Neural cell (in vitro differentiated cells): ENCODE measurements around the gene CNGA1. TPM values are rescaled to one million over a fixed set of nuclear protein-coding genes. Genes with fewer than 3 reads are reported as not detected.

Experiments used
- H2AFZ ChIP-seq: fragments of 200-600, 300-800 bp; sonication (generic), shearing (Covaris generic); 2 replicates; pipeline ENCODE4 v1.6.0; 2014; ENCODE audit warnings: low read depth, mild to moderate bottlenecking, antibody characterized with exemption, low read length, moderate library complexity
- H3F3A ChIP-seq: fragments of 200-600 bp; shearing (Covaris generic); 2 replicates; pipeline ENCODE4 v1.6.1; 2016; ENCODE audit warnings: mild to moderate bottlenecking, moderate library complexity, mixed read lengths, antibody characterized with exemption, low read length; ENCODE audit not compliant: insufficient read depth, poor library complexity, severe bottlenecking
- H3K27ac ChIP-seq: fragments of 200-600, 300-800 bp; sonication (generic), shearing (Covaris generic); 2 replicates; pipeline ENCODE4 v1.5.1; 2014; ENCODE audit warnings: mild to moderate bottlenecking, low read length, moderate library complexity
- H3K27me3 ChIP-seq: fragments of 300-800, 200-600 bp; sonication (generic), shearing (Covaris generic); 2 replicates; pipeline ENCODE4 v1.6.0; 2014; ENCODE audit warnings: mild to moderate bottlenecking, low read depth, low read length, moderate library complexity; ENCODE audit not compliant: insufficient read depth
- H3K36me3 ChIP-seq: fragments of 300-800, 200-600 bp; sonication (generic), shearing (Covaris generic); 2 replicates; pipeline ENCODE4 v1.5.1; 2014; ENCODE audit warnings: mild to moderate bottlenecking, antibody characterized with exemption, low read length, moderate library complexity; ENCODE audit not compliant: insufficient read depth
- H3K4me2 ChIP-seq: fragments of 300-800, 200-600 bp; sonication (generic), shearing (Covaris generic); 2 replicates; pipeline ENCODE4 v1.6.0; 2014; ENCODE audit warnings: mild to moderate bottlenecking, low read length
- H3K4me3 ChIP-seq: fragments of 300-800, 200-600 bp; sonication (generic), shearing (Covaris generic); 2 replicates; pipeline ENCODE4 v1.5.1; 2014; ENCODE audit warnings: mild to moderate bottlenecking, low read length, moderate library complexity
- H3K79me2 ChIP-seq: fragments of 200-600 bp; shearing (Covaris generic); replicated peaks from 2 replicates; pipeline ENCODE4 v1.6.0; 2014; ENCODE audit warnings: mild to moderate bottlenecking, low read length, moderate library complexity; ENCODE audit not compliant: insufficient read depth
- H3K9ac ChIP-seq: fragments of 300-800, 200-600 bp; sonication (generic), shearing (Covaris generic); 2 replicates; pipeline ENCODE4 v1.6.1; 2016; ENCODE audit warnings: mild to moderate bottlenecking, low read length, mixed read lengths
- H3K9me2 ChIP-seq: fragments of 200-600 bp; shearing (Covaris generic); 2 replicates; pipeline ENCODE4 v1.6.1; 2016; ENCODE audit warnings: mild to moderate bottlenecking, low read length, mixed read lengths; ENCODE audit not compliant: insufficient read depth
- H3K9me3 ChIP-seq: fragments of 200-600, 300-800 bp; sonication (generic), shearing (Covaris generic); 2 replicates; pipeline ENCODE4 v1.6.1; 2016; ENCODE audit warnings: mild to moderate bottlenecking, mixed run types, low read length, moderate library complexity, mixed read lengths
- H4K20me1 ChIP-seq: fragments of 200-600 bp; shearing (Covaris generic); 2 replicates; pipeline ENCODE4 v1.6.1; 2016; ENCODE audit warnings: mild to moderate bottlenecking, mixed run types; ENCODE audit not compliant: insufficient read depth
- EP300 ChIP-seq: fragments of 450-650 bp; conservative IDR thresholded peaks from 2 replicates; pipeline ENCODE4 v1.6.1; 2014; ENCODE audit warnings: antibody characterized with exemption, mild to moderate bottlenecking, moderate library complexity; ENCODE audit not compliant: poor library complexity, severe bottlenecking
- EZH2 ChIP-seq: fragments of 200-600, 300-800 bp; shearing (Covaris generic), sonication (generic); IDR thresholded peaks from 2 replicates; pipeline ENCODE4 v1.6.1; 2014; ENCODE audit warnings: antibody characterized with exemption, low read length, borderline replicate concordance, mild to moderate bottlenecking; ENCODE audit not compliant: insufficient read depth, poor library complexity, severe bottlenecking
- MXI1 ChIP-seq: fragments of 450-650 bp; conservative IDR thresholded peaks from 2 replicates; pipeline ENCODE4 v1.6.1; 2014; ENCODE audit warnings: antibody characterized with exemption, mild to moderate bottlenecking; ENCODE audit not compliant: poor library complexity, severe bottlenecking
- POLR2AphosphoS5 ChIP-seq: IDR thresholded peaks from 2 replicates; pipeline ENCODE4 v1.6.1; 2012
- RAD21 ChIP-seq: fragments of 450-650 bp; conservative IDR thresholded peaks from 2 replicates; pipeline ENCODE4 v1.6.1; 2014; ENCODE audit warnings: antibody characterized with exemption, mild to moderate bottlenecking, moderate library complexity
- SMC3 ChIP-seq: fragments of 450-650 bp; conservative IDR thresholded peaks from 2 replicates; pipeline ENCODE4 v1.6.1; 2014; ENCODE audit warnings: antibody characterized with exemption, mild to moderate bottlenecking, moderate library complexity; ENCODE audit not compliant: poor library complexity
- TAF1 ChIP-seq: IDR thresholded peaks from 2 replicates; pipeline ENCODE4 v1.6.1; 2012; ENCODE audit warnings: low read depth
- polyA minus RNA-seq: library from RNA; depleted of rRNA, polyadenylated mRNA; stranded (reverse); fragments of >200 nt; gene quantifications from 2 replicates; pipeline ENCODE4 v1.2.3, GENCODE V29; 2014
- polyA plus RNA-seq: library from polyadenylated mRNA; depleted of rRNA; stranded (reverse); fragments of >200 nt; gene quantifications from 2 replicates; pipeline ENCODE4 v1.2.3, GENCODE V29; 2014
- TF ChIP-seq, protein P1 (sequence below): fragments of 450-650 bp; IDR thresholded peaks from 2 replicates; pipeline ENCODE4 v1.5.1; 2014; ENCODE audit warnings: antibody characterized with exemption, mild to moderate bottlenecking, moderate library complexity; ENCODE audit not compliant: poor library complexity, severe bottlenecking
- TF ChIP-seq, protein P2 (sequence below): IDR thresholded peaks from 2 replicates; pipeline ENCODE4 v1.6.1; 2012; ENCODE audit warnings: borderline replicate concordance

Gene CNGA1
- polyA plus RNA-seq (not detected in 2 replicates), polyA minus RNA-seq (not detected in 2 replicates)

DNA sequence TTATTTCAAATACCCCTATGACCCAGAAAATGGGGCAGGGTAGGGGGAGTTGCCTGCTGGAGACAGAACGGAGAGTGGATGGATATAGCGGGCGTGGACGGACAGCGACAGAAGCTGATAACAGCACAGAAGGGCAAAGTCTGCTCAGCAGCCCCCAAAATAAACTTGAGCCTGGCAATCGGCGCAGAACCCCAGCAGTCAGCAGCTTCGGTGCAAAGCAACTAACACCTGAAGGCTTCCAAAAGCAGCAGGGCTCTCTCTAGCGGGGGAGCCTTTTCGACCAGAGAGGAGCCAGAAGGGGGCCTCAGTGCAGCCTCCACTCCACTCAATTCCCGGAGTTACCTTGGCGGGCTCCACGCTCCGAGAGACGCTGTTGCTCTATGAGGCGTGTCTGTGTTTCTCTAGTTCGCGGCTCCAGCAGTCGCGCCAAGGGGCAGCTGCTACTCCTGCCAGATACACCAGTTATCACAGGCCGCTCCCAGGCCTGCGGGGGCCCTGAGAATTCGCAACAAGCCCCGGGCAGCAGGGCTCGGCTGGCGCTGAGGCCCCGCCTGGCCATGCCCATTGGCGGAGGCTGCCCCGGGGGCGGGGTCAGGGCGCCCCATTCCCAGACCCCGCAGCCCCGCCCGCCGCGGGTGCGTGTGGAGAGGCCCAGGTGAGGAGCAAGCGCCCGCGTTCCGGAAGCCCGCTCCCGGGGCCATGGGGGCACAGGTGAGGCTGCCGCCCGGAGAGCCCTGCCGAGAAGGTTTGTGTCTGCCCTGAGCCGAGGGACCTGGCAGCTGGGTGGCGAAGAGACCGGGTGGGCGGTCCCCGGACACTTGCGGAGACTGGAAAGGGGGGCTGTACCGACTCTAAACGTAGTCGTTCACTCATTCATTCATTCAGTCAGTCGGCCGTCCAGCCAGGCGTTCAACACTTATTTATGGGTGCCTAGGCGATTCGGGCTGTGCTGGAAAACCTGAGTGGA, at the start of gene CNGA1, which contains the start of gene NIPAL1:
Gene CNGA1 (minus strand): TSS at position 541 of the 967 bp plus-strand sequence. CDS start 63,992 bp downstream, outside the sequence.
Gene NIPAL1 (plus strand): TSS at position 632 of the 967 bp plus-strand sequence. CDS start 68 bp downstream, at position 700.
- peaks cover 32% of the 10 kb centered on the region for H3K27me3 ChIP-seq
- no peaks in the 10 kb centered on the region for H3F3A ChIP-seq
- no peaks in the 10 kb centered on the region for H4K20me1 ChIP-seq
- no peaks in the 10 kb centered on the region for H3K9me3 ChIP-seq
- peak within 1 kb of the TSS; percentile 91 for H3K4me2 ChIP-seq
- TF ChIP-seq SMC3: peak; percentile 31
- TF ChIP-seq MXI1: peak; percentile 35
- TF ChIP-seq EP300: no peak
- TF ChIP-seq TAF1: no peak
- peak; percentile 16 for TF ChIP-seq RAD21
- TF ChIP-seq, protein P1, sequence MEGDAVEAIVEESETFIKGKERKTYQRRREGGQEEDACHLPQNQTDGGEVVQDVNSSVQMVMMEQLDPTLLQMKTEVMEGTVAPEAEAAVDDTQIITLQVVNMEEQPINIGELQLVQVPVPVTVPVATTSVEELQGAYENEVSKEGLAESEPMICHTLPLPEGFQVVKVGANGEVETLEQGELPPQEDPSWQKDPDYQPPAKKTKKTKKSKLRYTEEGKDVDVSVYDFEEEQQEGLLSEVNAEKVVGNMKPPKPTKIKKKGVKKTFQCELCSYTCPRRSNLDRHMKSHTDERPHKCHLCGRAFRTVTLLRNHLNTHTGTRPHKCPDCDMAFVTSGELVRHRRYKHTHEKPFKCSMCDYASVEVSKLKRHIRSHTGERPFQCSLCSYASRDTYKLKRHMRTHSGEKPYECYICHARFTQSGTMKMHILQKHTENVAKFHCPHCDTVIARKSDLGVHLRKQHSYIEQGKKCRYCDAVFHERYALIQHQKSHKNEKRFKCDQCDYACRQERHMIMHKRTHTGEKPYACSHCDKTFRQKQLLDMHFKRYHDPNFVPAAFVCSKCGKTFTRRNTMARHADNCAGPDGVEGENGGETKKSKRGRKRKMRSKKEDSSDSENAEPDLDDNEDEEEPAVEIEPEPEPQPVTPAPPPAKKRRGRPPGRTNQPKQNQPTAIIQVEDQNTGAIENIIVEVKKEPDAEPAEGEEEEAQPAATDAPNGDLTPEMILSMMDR: peak; percentile 57
- TF ChIP-seq POLR2AphosphoS5: no peak
- TF ChIP-seq EZH2: no peak
- TF ChIP-seq, protein P2, sequence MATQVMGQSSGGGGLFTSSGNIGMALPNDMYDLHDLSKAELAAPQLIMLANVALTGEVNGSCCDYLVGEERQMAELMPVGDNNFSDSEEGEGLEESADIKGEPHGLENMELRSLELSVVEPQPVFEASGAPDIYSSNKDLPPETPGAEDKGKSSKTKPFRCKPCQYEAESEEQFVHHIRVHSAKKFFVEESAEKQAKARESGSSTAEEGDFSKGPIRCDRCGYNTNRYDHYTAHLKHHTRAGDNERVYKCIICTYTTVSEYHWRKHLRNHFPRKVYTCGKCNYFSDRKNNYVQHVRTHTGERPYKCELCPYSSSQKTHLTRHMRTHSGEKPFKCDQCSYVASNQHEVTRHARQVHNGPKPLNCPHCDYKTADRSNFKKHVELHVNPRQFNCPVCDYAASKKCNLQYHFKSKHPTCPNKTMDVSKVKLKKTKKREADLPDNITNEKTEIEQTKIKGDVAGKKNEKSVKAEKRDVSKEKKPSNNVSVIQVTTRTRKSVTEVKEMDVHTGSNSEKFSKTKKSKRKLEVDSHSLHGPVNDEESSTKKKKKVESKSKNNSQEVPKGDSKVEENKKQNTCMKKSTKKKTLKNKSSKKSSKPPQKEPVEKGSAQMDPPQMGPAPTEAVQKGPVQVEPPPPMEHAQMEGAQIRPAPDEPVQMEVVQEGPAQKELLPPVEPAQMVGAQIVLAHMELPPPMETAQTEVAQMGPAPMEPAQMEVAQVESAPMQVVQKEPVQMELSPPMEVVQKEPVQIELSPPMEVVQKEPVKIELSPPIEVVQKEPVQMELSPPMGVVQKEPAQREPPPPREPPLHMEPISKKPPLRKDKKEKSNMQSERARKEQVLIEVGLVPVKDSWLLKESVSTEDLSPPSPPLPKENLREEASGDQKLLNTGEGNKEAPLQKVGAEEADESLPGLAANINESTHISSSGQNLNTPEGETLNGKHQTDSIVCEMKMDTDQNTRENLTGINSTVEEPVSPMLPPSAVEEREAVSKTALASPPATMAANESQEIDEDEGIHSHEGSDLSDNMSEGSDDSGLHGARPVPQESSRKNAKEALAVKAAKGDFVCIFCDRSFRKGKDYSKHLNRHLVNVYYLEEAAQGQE: no peak
- H3K9ac ChIP-seq: peak within 1 kb of the TSS; percentile 50
- H2AFZ ChIP-seq: peak within 1 kb of the TSS; percentile 73
- no peaks in the 10 kb centered on the region for H3K36me3 ChIP-seq
- no peaks in the 10 kb centered on the region for H3K79me2 ChIP-seq
- H3K27ac ChIP-seq: no peak within 1 kb of the TSS
- peak within 1 kb of the TSS; percentile 88 for H3K4me3 ChIP-seq
- no peaks in the 10 kb centered on the region for H3K9me2 ChIP-seq

DNA sequence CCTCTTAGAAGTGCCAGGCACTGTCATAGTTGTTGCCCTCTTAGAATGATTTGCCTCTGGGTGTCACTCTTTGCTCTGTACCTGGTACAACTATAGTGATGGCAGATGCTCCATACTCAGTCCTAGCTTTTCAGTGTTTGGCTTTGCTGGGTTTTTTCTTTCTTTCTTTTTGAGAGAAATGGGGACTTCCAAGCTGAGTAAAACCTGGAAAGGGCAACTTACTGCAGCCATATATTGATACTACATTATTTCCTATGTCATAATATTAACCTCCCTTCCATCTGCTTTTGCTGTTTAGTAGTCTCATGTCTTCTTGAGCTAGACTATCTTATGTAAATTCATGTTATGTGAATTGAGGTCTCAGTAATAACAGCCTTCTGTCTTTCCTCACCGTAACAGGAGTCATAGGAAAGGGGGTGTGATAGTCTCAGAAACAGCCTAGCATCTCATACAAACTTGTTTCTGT, 49.1 kb upstream of the CNGA1 start:
- Histone ChIP-seq H3K27me3 (no peaks in the 10 kb centered on the region), H3K9me3 (no peaks in the 10 kb centered on the region), H3K27ac (no peak overlapping the region), H3F3A (no peaks in the 10 kb centered on the region), H3K9ac (no peak overlapping the region), H3K9me2 (no peaks in the 10 kb centered on the region), H3K36me3 (no peaks in the 10 kb centered on the region), H3K4me2 (no peak overlapping the region), H3K79me2 (no peaks in the 10 kb centered on the region), H2AFZ (no peak overlapping the region), H3K4me3 (no peak overlapping the region), H4K20me1 (no peaks in the 10 kb centered on the region)
- no peak for TF ChIP-seq EP300
- TF ChIP-seq MXI1: no peak
- TF ChIP-seq, protein P2: no peak
- no peak for TF ChIP-seq SMC3
- TF ChIP-seq RAD21: no peak
- TF ChIP-seq POLR2AphosphoS5: no peak
- no peak for TF ChIP-seq EZH2
- TF ChIP-seq TAF1: no peak
- TF ChIP-seq, protein P1: no peak
